Jurkat, Clone E6-1 (cell line): ENCODE measurements around the gene TM4SF1. TPM values are rescaled to one million over a fixed set of nuclear protein-coding genes. Genes with fewer than 3 reads are reported as not detected.
A peak's percentile ranks its signal among the peaks of the same experiment; 100 is the strongest.

Experiments
- DNase-seq: peaks from one replicate; pipeline ENCODE4 v3.0.0-alpha.2; 2011; ENCODE audit warnings: low read depth, low spot score
- H3K4me3 ChIP-seq: 2 replicates; pipeline ENCODE4 v1.5.1; 2011; ENCODE audit warnings: mild to moderate bottlenecking, low read length, control low read depth, moderate library complexity
- polyA plus RNA-seq: library from polyadenylated mRNA; unstranded; fragments of >200 nt; gene quantifications from one replicate; pipeline ENCODE4 v1.2.1, GENCODE V29; 2012; ENCODE audit warnings: missing spikeins; ENCODE audit not compliant: insufficient read length, insufficient read depth

TM4SF1 gene, protein sequence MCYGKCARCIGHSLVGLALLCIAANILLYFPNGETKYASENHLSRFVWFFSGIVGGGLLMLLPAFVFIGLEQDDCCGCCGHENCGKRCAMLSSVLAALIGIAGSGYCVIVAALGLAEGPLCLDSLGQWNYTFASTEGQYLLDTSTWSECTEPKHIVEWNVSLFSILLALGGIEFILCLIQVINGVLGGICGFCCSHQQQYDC
- polyA plus RNA-seq, result not detected

DNA sequence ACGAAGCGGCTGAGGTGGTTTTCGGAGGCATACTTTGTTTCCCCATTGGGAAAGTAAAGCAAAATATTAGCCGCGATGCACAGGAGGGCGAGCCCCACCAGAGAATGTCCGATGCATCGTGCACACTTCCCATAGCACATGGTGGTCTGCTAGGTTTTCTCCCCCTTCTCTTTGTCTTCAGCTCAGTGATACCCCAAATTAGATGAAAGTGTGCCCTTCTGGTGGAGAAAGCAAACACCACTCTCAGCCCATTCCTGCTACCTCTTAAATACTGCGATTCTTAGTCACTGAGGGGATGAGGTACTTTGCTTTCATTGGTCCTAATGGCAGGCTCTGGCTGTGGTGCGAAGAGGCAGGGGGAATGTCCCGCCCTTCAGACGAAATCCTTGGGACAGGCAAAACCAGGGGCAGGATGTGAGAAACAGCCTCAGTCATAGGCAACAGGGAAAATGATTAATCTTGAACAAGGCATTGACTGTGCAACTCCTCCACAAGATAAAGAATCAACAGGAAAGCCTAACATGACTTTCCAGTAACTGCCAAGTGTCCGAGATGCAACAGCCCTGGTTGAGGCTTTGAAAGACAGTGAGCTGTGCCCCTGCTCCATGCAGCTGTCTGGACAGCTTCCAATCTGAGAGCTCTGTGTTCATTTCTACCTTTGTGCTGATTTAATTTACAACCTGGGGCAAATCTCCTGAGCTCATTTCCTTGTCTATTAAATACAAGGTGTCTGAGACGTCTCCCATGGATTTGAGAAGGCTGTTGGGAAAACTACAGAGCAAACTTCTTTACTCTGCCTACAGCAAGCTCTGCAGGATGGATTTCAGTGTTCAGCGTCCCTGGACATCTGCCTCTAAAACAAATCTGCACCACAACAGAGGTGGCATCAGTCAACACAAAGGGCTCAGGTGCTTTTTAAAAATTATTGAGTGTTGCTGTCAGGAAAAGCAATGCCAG, at the start of gene TM4SF1:
TSS of gene TM4SF1 (minus strand) at position 242 of the 957 bp plus-strand sequence. CDS start at position 140, 102 bp downstream.
- DNase-seq, result no peak
- no peak within 1 kb of the TSS for H3K4me3 ChIP-seq

DNA sequence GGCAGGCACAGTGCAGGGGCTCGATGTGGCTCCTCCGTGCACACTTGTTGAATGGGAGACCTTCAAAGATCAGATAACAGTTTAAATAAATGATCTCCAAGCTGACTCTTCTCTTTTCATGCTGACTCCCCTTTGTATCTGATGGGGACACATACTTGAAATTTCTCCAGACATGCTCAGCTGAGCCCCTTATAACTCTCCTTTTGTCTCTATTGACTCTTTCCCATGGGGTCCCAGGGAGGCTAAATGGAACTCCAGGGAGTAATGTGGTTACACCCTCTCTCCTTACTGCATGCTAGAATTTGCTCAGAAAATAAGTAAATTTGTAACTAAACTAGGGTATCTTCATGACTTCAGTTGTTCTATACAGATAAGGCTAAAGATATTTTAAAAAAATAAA, 48.9 kb upstream of the TM4SF1 start:
- no peak overlapping the region for H3K4me3 ChIP-seq
- no peak for DNase-seq

DNA sequence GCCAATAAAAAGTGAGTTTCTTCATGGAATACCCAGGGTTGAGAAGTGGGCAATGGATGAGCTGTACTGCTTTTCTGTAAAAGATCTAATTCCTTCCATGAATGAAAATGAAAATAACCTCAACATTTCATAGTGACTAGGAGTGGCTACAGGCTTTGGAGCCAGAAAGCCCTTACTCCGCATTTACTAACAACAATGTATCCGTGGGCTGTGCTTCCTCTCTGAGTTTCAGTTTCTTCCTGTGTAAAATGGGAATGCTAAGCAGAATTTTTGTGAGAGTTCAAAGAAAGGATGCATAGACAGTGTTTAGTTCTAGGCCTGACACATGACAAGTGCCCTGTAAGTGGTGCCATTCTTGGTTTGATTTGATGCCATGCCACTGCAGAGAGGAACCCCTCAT, 47.5 kb upstream of the TM4SF1 start:
- DNase-seq, result no peak
- H3K4me3 ChIP-seq, result no peak overlapping the region

DNA sequence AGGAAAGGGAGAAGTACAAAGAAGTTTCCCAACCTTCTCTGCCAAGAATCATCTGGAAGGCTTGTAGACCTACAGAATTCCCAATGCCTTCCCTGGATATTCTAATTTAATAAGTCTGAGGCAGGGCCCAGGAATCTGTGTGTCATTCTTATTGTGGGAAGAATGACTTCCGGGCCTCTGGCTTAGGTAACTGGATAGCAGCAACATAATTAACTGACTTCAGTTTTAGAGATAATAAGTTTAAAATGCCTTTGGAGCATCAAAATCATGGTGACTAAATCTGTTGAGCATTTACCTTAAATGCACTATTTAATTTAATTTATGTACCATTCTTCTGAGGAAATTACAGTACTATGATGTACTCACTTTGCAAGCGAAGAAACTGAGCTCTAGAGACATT, 44.3 kb upstream of the TM4SF1 start:
- no peak for DNase-seq
- no peak overlapping the region for H3K4me3 ChIP-seq

DNA sequence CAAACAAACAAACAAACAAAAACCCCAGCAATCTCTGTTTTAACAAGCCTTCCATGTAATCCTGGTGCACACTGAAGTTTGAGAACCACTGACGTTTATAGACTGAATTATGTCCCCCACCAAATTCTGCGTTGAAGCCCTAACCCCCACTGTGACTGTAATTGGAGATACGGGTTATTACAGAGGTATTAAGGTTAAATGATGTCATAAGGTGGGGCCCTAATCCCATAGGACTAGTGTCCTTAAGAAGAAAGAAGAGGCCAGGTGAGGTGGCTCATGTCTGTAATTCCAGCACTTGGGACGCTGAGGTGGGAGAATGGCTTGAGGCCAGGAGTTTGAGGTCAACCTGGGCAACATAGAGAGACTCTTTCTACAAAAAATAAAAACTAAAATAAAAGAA, 42.4 kb upstream of the TM4SF1 start:
- H3K4me3 ChIP-seq, result no peak overlapping the region
- no peak for DNase-seq

DNA sequence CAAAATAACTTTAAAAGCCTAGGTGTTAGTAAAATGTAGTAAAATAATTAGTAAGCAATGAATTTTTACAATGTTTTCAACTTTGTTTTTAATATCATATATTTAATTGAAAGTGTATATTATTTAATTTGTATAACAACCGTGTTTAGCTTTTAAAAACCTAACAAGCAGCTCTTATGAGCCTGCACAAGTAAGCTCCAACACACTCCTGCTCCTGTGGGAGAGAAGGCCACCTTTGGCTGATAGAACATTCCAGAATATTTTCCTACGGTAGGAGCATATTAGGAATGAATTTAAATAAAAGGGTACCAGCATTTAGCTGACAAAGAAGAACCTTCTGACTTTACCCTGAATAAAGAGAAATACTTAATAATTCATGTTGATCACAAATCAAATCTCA, 40.3 kb upstream of the TM4SF1 start:
- H3K4me3 ChIP-seq, result no peak overlapping the region
- no peak for DNase-seq

DNA sequence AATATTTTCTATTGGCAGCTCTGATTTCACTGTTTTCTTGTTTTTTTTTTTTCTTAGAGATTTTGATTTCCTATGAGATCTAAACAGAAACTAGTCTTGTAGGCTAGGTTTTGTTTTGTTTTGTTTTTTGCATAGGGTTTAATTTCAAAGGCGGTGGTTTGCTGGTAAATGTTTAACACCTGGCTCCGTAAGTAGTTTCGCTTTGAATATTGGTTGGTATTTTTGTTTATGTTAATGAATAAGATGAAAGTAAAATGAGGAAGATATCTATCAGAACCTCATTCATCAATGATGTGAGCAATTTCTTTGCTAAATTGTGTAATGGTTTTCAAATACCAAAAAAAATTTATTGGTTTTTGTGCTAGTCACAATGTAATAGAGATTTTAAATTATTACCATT, 39.7 kb upstream of the TM4SF1 start:
- no peak overlapping the region for H3K4me3 ChIP-seq
- DNase-seq, result peak; percentile 1

DNA sequence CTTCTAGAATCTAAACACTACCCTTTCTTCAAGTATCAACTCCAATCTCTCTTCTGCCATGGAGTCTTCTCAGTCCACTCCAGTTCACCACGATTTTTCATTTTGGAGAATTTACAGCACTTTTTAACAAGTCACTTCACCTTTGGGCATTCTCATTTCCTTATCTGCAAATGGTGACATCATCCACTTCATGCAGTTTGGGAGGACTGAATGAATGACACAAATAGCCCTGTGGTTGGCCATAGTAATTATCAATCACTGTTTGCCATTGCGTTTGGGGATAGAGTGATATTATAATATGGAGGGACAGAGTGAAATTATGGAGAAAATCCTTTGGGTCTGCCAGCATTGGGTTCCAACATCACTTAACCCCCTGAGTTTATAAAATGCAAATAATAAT, 38.0 kb upstream of the TM4SF1 start:
- DNase-seq, result no peak
- H3K4me3 ChIP-seq, result no peak overlapping the region

DNA sequence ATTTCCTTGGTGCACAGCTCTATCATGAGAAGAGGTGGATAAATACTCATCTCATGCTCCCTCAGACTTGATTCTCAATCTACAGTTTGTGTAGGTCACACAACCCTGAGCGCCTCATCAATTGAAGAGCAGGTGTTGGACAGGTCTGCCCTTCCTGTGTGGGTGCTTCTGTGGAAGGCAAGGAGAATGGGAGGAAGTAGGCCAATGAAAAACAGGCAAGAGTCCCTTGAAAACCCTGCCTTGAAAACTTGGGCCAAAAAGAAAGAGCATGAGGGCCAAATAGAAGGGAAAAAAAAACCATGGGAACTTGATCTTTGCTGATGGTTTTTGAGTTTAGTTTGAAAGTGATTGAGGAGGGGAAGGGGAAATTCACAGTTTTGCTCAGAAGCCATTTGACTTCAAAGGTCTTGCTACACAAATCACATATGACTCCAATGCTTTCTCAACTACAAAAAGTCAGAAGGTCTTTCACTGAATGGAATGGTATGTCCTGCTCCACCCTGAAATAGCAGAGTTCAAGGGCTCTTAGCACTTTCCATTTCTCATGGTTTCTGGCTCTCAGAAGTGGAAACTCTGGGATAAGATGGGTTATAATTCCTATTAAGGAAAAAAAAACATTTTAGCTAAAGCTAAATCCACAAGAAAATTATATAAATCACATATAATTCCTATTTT, 37.2 kb upstream of the TM4SF1 start:
- no peak for DNase-seq
- H3K4me3 ChIP-seq, result no peak overlapping the region

DNA sequence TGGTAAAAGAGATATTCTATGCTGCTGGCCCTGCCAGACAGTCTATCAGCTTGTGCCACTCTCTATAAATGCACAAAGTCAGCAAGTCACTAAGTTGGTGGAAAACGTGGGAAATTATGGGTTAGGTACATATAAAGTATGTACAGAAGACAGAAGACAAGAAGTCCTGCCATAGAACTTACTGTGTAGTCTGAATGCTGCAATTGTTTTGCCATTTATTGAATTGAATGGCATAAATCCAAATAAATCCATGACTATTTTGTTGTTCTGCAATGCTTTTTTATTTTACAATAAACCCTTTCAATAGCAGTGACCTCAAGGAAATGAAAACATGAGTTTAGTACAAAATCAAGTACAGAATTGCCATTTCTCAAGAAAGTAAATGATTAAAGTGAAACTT, 34.1 kb upstream of the TM4SF1 start:
- no peak overlapping the region for H3K4me3 ChIP-seq
- no peak for DNase-seq

DNA sequence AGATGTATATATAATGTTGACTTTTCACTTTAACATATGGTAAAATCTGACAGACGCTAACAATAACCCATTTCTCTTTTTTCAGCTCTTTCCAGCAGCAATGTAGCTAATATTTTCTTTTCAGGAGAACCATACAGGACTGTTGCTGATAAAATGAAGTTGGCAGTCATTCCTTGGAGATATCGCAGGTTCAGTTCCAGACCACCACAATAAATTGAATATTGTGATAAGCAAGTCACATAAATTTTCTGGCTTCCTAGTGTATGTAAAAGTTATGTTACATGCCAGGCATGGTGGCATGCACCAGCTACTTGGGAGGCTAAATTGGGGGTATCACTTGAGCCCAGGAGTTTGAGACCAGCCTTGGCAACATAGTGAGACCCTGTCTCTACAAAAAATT, 31.9 kb upstream of the TM4SF1 start:
- no peak overlapping the region for H3K4me3 ChIP-seq
- no peak for DNase-seq

DNA sequence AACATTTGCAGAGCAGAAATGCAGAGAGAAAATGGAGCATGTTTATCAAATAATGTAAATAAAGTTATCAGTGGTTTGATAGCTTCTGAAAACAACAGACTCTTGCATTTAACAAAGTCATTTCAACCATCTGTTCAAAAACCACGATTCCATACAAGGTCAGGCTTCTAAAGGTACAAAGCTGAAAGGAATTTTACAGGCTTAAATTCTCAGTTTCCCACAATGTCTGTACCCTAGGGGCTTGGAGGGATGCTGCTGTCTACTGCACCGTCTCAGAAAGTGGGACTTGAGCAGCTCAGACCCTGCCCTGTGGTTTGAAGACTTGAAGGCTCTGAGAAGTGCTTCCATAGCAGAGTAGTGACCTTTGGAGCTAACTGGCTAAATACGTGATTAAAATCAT, 30.4 kb upstream of the TM4SF1 start:
- DNase-seq, result no peak
- H3K4me3 ChIP-seq, result no peak overlapping the region

DNA sequence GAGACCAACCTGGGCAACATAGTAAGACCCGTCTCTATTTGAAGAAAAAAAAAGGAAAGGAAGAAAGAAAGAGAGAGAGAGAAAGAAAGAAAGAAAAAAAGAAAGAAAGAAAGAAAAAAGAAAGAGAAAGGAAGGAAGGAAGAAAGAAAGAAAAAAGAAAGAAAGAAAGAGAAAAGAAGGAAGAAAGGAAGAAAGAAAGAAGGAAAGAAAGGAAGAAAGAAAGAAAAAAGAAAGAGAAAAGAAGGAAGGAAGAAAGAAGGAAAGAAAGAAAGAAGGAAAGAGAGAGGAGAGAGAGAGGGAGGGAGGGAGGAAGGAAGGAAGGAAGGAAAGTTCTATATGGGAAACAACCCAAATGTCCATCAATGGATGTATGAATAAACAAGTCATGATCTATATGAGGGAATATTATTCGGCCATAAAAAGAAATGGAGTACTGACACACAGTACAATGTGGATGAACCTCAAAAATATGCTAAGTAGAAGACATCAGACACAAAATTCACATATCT, 28.8 kb upstream of the TM4SF1 start:
- no peak overlapping the region for H3K4me3 ChIP-seq
- DNase-seq, result no peak

DNA sequence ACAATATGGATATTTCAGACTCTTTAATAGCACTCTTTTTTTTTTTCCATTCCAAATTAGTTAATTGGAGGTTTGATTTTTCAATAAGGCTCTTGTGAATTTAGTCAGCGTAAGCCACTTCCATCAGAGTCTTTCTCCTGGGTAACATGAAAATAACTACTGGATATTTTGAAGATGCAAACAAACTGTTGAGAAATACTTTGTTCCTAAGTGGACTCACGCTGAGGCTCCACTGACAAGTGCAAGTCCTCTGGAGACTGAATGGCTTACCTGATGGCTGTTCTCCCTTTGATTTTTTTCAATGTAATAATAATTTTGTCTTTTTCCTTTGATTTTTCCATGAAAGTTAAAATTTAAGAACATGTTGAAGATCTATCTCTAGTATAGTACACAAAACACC, 26.0 kb upstream of the TM4SF1 start:
- no peak for DNase-seq
- no peak overlapping the region for H3K4me3 ChIP-seq

DNA sequence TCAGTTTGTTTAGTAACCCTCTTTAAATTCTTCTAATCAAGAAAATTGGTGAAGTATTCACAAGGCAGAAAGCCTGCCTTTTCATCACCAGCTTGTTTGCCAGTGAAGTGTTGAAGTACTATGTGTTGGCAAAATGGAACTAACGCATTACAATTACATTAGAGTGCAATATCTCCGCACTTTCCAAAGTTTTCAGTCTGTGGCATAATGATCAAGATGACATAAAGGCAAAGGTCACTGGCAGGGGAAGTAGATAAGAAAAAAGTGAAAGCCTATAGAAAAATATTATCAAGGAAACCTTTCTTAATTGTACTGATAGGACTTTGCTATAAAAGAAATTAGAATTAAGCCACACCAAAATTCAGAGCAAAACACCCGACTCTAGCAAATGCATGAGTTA, 25.0 kb upstream of the TM4SF1 start:
- no peak overlapping the region for H3K4me3 ChIP-seq
- DNase-seq, result no peak

DNA sequence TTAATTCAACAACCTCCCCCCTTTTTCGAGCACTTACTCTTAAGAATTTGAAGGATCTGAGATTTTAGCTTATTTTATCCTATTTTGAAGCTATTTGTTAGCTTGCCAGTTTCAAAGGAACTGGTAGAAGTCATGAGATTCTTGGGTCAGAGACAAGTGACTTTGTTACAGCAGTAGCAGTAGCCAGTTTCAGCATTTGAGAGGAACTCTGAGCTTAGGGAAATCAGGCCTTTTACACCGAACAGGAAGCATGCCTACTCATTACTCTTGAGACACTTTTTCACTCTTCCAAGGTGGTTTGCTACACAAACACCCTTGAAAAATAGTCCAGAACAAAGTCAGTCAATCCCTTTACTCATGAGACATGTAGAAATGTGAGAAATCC, 24.5 kb upstream of the TM4SF1 start:
- no peak for DNase-seq
- no peak overlapping the region for H3K4me3 ChIP-seq

DNA sequence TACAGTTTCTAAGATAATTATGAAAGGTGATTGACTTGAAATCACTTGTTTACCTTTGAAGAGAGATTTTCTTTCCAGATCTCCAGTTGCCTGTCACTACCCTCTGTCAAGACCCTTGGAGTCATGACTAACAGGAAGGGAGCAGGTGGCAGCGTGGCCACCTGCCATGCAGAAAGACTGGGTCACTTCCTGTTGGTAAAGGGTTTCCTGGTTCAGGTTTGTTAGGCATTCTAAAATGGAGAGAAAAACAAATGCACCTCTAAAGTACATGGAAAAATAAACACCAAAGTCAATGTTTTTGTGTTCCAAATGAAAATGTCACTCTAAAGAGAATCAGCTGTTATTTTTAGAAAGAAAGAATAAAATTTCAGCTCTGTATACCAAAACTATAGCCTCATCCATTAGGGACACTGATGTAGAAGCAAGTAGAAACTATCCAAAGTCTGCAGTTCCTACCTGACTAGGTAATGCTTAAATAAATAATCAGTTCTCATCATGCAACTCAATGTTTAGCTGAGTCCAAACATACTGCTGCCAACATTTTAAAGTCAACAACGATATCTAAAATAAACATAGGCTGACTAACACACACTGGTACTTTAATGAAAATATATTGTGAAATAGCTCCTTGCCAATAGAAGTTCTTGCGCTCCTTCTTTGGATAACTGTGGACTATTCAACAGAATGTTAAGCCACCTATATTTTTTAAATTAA, 23.9 kb upstream of the TM4SF1 start:
- no peak overlapping the region for H3K4me3 ChIP-seq
- no peak for DNase-seq

DNA sequence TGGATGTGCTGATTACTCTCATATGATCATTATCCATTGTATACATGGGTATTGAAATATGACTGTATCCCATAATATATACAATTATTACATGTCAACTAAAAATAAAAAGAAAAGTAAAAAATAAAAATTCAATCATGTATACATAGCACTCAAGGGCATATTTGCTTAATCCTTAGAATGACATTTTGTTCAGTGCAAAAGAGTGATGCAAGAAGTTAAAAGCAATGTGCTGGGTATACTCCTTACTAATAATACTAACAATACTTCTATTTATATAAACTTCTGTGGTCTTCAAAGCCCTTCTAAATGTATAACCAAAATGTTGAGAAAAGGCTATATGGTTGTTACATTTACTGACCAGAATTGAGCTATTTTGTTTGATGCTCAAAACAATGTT, 23.2 kb upstream of the TM4SF1 start:
- DNase-seq, result no peak
- no peak overlapping the region for H3K4me3 ChIP-seq

DNA sequence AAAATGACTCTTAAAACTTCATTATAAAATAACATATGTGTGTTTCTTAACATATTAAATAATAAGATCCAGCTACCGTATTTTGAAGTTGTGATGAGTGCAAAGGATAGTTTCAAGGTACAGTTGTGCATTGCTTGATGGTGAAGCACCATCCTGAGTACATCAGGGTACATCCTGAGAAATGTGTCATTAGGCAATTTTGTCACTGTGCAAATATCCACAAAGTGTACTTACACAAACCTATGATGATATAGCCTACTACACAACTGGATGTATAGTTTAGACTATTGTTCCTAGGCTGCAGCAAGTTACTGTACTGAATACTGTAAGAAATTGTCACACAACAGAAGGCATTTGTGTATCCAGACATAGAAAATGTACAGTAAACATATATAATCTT, 20.8 kb upstream of the TM4SF1 start:
- DNase-seq, result no peak
- H3K4me3 ChIP-seq, result no peak overlapping the region
